IMR-90 (cell line): ENCODE data around the gene S100A16. TPM values are rescaled to one million over a fixed set of nuclear protein-coding genes. Genes with fewer than 3 reads are reported as not detected.

Experiments
- ATAC-seq: fragments of 200-7000 bp; cut with Tn5 transposase; 2 replicates; pipeline ENCODE4 v1.9.1; 2020; ENCODE audit warnings: low read depth, mild to moderate bottlenecking, moderate library complexity
- BruUV-seq: library from RNA; stranded (reverse); fragments of 400-500 nt; replicated peaks from 2 replicates; lab custom pipeline; 2021; lab: Mats Ljungman, UMichigan
- CTCF ChIA-PET: fragments of 300-600 bp; formaldehyde crosslinking; extraction: SDS; loops from one replicate; lab custom pipeline; 2021; ENCODE audit warnings: antibody characterized with exemption; lab: Yijun Ruan, JAX
- POLR2A ChIA-PET: fragments of 300-600 bp; sonication (Branson Sonifier 250); formaldehyde crosslinking; loops from one replicate; lab custom pipeline; 2022; ENCODE audit warnings: antibody characterized with exemption; ENCODE audit not compliant: unreplicated experiment; lab: Charles Lee
- DNase-seq: peaks from one replicate; pipeline ENCODE4 v3.0.0; 2013
- H2AFZ ChIP-seq: replicated peaks from 2 replicates; pipeline ENCODE3; 2013; ENCODE audit warnings: low read length, mild to moderate bottlenecking; ENCODE audit not compliant: poor library complexity
- H2AK5ac ChIP-seq: 2 replicates; pipeline ENCODE4 v1.6.1; 2013; ENCODE audit warnings: low read depth, low read length, inconsistent platforms
- H2AK9ac ChIP-seq: replicated peaks from 2 replicates; pipeline ENCODE3; 2013; ENCODE audit warnings: mild to moderate bottlenecking, low read depth, low read length, moderate library complexity; ENCODE audit not compliant: poor library complexity
- H2BK120ac ChIP-seq: 2 replicates; pipeline ENCODE4 v1.6.1; 2013; ENCODE audit warnings: low read depth, low read length, inconsistent platforms
- H2BK15ac ChIP-seq: 3 replicates; pipeline ENCODE4 v1.6.1; 2013; ENCODE audit warnings: low read depth, low read length, inconsistent platforms
- H2BK20ac ChIP-seq: 2 replicates; pipeline ENCODE4 v1.6.1; 2013; ENCODE audit warnings: low read depth, mild to moderate bottlenecking, inconsistent platforms, low read length, moderate library complexity
- H2BK5ac ChIP-seq: 2 replicates; pipeline ENCODE4 v1.6.1; 2013; ENCODE audit warnings: mild to moderate bottlenecking, low read depth, low read length, inconsistent platforms; ENCODE audit not compliant: poor library complexity, severe bottlenecking
- H3K14ac ChIP-seq: replicated peaks from 2 replicates; pipeline ENCODE4 v1.6.1; 2013; ENCODE audit warnings: low read depth, low read length, inconsistent platforms
- H3K18ac ChIP-seq: 2 replicates; pipeline ENCODE4 v1.6.1; 2013; ENCODE audit warnings: low read depth, low read length, control low read depth
- H3K23ac ChIP-seq: 2 replicates; pipeline ENCODE4 v1.6.1; 2013; ENCODE audit warnings: low read depth, low read length, inconsistent platforms
- H3K27ac ChIP-seq: 2 replicates; pipeline ENCODE4 v1.5.1; 2013; ENCODE audit warnings: mild to moderate bottlenecking, control low read depth, low read length; ENCODE audit not compliant: insufficient read depth
- H3K27me3 ChIP-seq: 2 replicates; pipeline ENCODE4 v1.6.1; 2013; ENCODE audit warnings: low read length; ENCODE audit not compliant: control insufficient read depth, insufficient read depth
- H3K36me3 ChIP-seq: 2 replicates; pipeline ENCODE4 v1.6.1; 2013; ENCODE audit warnings: low read length, mixed read lengths; ENCODE audit not compliant: control insufficient read depth, insufficient read depth
- H3K4ac ChIP-seq: 2 replicates; pipeline ENCODE4 v1.6.1; 2013; ENCODE audit warnings: low read depth, low read length, inconsistent platforms
- H3K4me1 ChIP-seq: 2 replicates; pipeline ENCODE4 v1.6.1; 2013; ENCODE audit warnings: low read length, mixed read lengths; ENCODE audit not compliant: control insufficient read depth, insufficient read depth
- H3K4me2 ChIP-seq: 2 replicates; pipeline ENCODE4 v1.6.1; 2013; ENCODE audit warnings: low read depth, mild to moderate bottlenecking, control low read depth, low read length, moderate library complexity
- H3K4me3 ChIP-seq: 2 replicates; pipeline ENCODE4 v1.5.1; 2013; ENCODE audit warnings: low read depth, mild to moderate bottlenecking, control low read depth, low read length, moderate library complexity; ENCODE audit not compliant: insufficient read depth
- H3K56ac ChIP-seq: 2 replicates; pipeline ENCODE4 v1.6.1; 2013; ENCODE audit warnings: low read length, inconsistent platforms; ENCODE audit not compliant: insufficient read depth; ENCODE audit errors: extremely low read depth
- H3K79me1 ChIP-seq, 2 experiments: 2 replicates each; pipeline ENCODE4 v1.6.1; 2013; ENCODE audit warnings: low read length in 2 of 2, inconsistent platforms in 1 of 2, low read depth in 1 of 2
- H3K9ac ChIP-seq: 2 replicates; pipeline ENCODE4 v1.6.1; 2013; ENCODE audit warnings: low read depth, low read length, control low read depth
- H3K9me1 ChIP-seq: 2 replicates; pipeline ENCODE4 v1.6.1; 2013; ENCODE audit warnings: low read length, inconsistent platforms; ENCODE audit not compliant: insufficient read depth
- H3K9me3 ChIP-seq: 2 replicates; pipeline ENCODE4 v1.6.1; 2013; ENCODE audit warnings: low read length; ENCODE audit not compliant: control insufficient read depth, insufficient read depth
- H4K20me1 ChIP-seq: 2 replicates; pipeline ENCODE4 v1.6.1; 2013; ENCODE audit warnings: low read length, inconsistent platforms; ENCODE audit not compliant: insufficient read depth
- H4K5ac ChIP-seq: 2 replicates; pipeline ENCODE4 v1.6.1; 2013; ENCODE audit warnings: mild to moderate bottlenecking, low read depth, low read length, control low read depth
- H4K8ac ChIP-seq, 2 experiments: 2 replicates each; pipeline ENCODE4 v1.6.1; 2013; ENCODE audit warnings: low read depth in 2 of 2, low read length in 2 of 2, control low read depth in 1 of 2, inconsistent platforms in 1 of 2
- H4K91ac ChIP-seq: 2 replicates; pipeline ENCODE4 v1.6.1; 2013; ENCODE audit warnings: low read depth, low read length, inconsistent platforms; ENCODE audit not compliant: insufficient read depth
- CTCF ChIP-seq: conservative IDR thresholded peaks from 2 replicates; pipeline ENCODE4 v1.5.1; 2012; ENCODE audit warnings: mild to moderate bottlenecking, low read depth, low read length, improper control_type of control experiment
- FOS ChIP-seq: fragments of 150-350 bp; IDR thresholded peaks from 2 replicates; pipeline ENCODE4 v1.6.1; 2016; ENCODE audit warnings: low read depth, low read length
- MAZ ChIP-seq: IDR thresholded peaks from 2 replicates; pipeline ENCODE4 v1.6.1; 2012; ENCODE audit warnings: low read depth, mild to moderate bottlenecking, low read length, improper control_type of control experiment, moderate library complexity, borderline replicate concordance
- MXI1 ChIP-seq: IDR thresholded peaks from 2 replicates; pipeline ENCODE4 v1.6.1; 2012; ENCODE audit warnings: low read depth, mild to moderate bottlenecking, low read length, moderate library complexity, borderline replicate concordance
- POLR2A ChIP-seq: IDR thresholded peaks from 2 replicates; pipeline ENCODE4 v1.6.1; 2012; ENCODE audit warnings: mild to moderate bottlenecking, low read depth, low read length
- dilution Hi-C: fragments of 300-500 bp; cut with HindIII; formaldehyde crosslinking; loops from one replicate; pipeline ENCODE4 v1.14.3; 2018; ENCODE audit warnings: low sequenced_read_pairs; ENCODE audit not compliant: unreplicated experiment
- in situ Hi-C: fragments of 300-500 bp; cut with MboI; formaldehyde crosslinking; loops from 3 replicates; pipeline ENCODE4 v1.14.3; 2019; ENCODE audit warnings: low sequenced_read_pairs, inconsistent platforms, mixed read lengths
- intact Hi-C: fragments of 100-400 bp; cut with micrococcal nuclease; formaldehyde crosslinking; loops from 2 replicates; pipeline ENCODE4 v1.10.0; 2022
- polyA plus RNA-seq, 3 experiments: library from polyadenylated mRNA; depleted of rRNA; stranded (reverse); fragments of >200 nt; gene quantifications; 2 replicates each; pipeline ENCODE4 v1.2.3, GENCODE V29; 2012; ENCODE audit warnings: low replicate concordance in 1 of 3
- total RNA-seq: library from RNA; depleted of rRNA; stranded (reverse); fragments of >200 nt; gene quantifications from 2 replicates; pipeline ENCODE4 v1.2.3, GENCODE V29; 2012

Gene S100A16
- total and polyA plus RNA-seq, 2 of the 4 experiments (the other 2 are of a cell fraction): 201 to 515 TPM

GRCh38 chr1:153643816-153644215, 30.9 kb upstream of the S100A16 start:
- ChIA-PET CTCF (interaction anchor here (0.8 to 1.5 kb wide), 3 partner anchors 16 to 111 kb away, joined by 3 to 7 read pairs (median 3); partner anchors contain the start of gene S100A13), POLR2A (interaction anchor here (3.3 kb wide), 1 partner anchor 10 kb away, joined by 14 read pairs; the partner anchor contains the start of gene CHTOP)
- Histone ChIP-seq H3K18ac (no peak overlapping the region), H2BK5ac (no peak overlapping the region), H3K4me3 (no peak overlapping the region), H2AK9ac (no peak overlapping the region), H2BK20ac (no peak overlapping the region), H3K14ac (no peak overlapping the region), H3K4me1 (no peaks in the 10 kb centered on the region), H3K23ac (no peak overlapping the region), H3K9me3 (no peaks in the 10 kb centered on the region), H3K36me3 (peaks cover 53% of the 10 kb centered on the region), H2AK5ac (no peak overlapping the region), H4K5ac (no peak overlapping the region), H3K79me1 (peaks cover 23 to 62% of the 10 kb centered on the region in 2 experiments), H3K27ac (no peak overlapping the region), H3K9ac (no peak overlapping the region), H4K20me1 (peaks cover 16% of the 10 kb centered on the region), H4K8ac (no peak overlapping the region), H3K4ac (no peak overlapping the region), H3K9me1 (peaks cover 5% of the 10 kb centered on the region), H2AFZ (no peak overlapping the region), H3K4me2 (no peak overlapping the region), H2BK120ac (no peak overlapping the region), H2BK15ac (no peak overlapping the region), H3K56ac (no peak overlapping the region), H3K27me3 (no peaks in the 10 kb centered on the region), H4K91ac (no peak overlapping the region)
- DNase-seq: no peak
- dilution Hi-C loops: no loop called here
- TF ChIP-seq MXI1: no peak
- no peak for TF ChIP-seq POLR2A
- TF ChIP-seq FOS: no peak
- TF ChIP-seq MAZ: no peak
- TF ChIP-seq CTCF: no peak
- intact Hi-C loops: no loop called here
- in situ Hi-C loops: loop anchor here (10.0 kb wide), 1 partner anchor 129 kb away; no protein-coding TSS in a partner anchor
- no TSS peak for BruUV-seq
- ATAC-seq: no peak
